ENCODE data around the gene NKAIN2.

NKAIN2 gene

DNA sequence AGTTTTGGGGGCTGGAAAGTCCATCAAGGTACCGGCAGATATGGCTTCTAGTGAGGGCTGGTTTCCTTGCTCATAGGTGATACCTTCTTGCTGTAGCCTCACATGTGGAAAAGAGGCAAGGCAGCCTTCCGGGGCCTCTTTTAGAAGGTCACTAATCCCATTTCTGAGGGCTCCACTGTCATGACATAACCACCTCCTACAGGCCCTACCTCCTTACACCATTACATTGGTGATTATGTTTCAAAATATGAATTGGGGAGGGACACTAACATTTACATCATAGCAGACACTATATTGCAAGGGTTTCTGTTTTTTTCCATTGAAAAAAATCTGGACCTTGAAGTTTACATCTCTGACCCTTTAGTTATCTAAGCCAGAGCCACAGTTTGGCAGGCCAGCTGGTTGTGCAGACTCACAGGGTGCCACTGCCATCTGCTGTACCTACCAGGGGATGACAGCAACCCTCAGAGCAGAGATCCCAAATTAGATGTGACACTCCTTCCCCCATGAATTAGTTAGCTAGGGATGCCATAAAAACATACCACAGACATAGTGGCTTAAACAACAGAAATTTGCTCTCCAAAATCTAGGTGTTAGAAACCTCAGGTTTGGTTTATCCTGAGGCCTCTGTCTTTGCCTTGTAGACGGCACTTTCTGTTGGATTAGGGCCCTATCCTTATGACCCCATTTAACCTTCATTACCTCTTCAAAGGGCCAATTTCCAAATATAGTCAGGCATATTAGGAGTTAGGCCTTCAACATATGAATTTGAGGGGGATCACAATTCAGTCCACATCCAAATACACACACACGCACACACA, 992.2 kb downstream of the NKAIN2 start:
- DNase-seq: no peak

DNA sequence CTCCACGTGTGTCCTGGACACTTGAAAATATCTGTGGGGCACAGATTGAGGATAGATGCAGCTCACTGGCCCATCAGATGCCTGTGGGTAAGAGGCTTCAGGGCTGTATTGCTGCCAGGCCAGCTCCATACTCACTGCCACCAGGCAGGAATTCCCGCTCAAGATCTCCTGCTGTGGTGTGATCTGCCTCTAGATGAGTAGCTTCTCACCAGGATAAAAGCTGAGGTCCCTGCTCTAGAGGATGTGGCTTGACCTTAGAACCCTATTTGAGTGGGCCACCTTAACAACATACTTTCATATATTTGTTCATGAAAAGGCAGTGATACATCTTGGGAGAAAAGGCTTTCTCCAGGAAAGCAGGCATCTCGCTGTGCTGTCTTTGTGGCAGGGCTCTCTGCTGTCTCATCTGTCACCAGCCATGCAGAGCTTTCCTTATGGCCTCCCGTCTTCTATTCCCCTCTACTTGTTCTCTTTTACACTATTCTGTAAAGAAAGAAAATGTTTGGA, 992.9 kb downstream of the NKAIN2 start:
- DNase-seq: no peak

DNA sequence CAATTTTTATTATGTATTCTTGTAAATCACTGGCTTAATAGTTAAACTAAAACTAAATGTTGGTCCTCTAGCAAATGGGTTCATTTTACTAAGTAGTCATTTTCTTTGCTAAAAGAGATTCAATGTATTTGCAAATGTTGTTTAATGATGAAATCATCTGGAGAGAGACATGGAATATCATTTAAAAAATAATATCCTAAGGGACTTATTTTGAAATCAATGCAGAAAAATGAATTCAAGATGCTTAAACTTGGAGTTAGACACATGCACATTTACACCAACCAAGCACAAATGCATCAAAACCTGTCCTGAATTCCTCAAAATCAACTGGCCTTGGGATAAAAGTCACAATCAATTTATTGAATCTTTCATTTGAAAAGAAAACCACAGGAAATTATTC, 993.6 kb downstream of the NKAIN2 start:
- no peak for DNase-seq

DNA sequence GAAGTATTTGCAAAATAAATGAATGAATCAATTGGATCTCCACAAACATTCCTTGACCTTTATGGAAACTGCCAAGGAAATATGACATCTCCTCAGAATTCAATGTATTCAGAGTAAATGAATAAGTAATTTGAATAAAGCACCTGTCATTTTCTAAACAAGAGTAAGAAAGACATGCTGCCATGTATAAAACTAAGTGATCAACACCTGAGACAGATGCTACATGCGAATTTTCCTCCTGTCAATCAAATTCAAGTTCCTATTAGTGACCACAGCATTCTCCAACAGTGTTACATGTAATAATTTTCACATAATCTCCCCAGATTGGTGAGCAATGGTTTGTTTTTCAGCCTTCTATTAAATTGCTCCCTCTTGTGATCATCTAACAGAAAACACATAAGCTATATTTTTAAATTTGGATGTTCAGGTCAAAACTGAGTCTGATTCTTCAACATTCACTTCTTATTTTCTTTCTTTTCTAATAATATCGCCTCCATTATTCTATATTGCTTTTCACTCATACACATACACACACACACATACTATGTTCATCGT, 995.4 kb downstream of the NKAIN2 start:
- DNase-seq: no peak

DNA sequence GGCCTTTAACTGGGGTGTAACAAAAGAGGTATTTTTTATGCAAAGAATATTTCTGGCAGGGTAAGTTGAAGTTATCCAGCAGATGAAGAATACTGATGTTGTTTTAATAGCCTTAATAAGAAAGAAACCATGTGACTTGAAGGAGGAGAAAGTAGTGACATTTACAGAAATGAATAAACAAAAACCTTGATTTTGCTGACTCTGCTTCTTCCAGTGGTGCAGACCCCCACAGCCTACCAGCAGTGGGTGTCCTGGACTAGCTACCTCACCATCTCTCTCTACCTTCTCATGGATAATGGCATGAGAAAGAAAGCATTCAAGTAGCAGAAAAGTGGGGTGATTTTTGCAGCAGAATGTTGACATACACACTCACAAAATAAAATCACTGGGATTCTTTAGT, 996.0 kb downstream of the NKAIN2 start:
- DNase-seq: no peak

DNA sequence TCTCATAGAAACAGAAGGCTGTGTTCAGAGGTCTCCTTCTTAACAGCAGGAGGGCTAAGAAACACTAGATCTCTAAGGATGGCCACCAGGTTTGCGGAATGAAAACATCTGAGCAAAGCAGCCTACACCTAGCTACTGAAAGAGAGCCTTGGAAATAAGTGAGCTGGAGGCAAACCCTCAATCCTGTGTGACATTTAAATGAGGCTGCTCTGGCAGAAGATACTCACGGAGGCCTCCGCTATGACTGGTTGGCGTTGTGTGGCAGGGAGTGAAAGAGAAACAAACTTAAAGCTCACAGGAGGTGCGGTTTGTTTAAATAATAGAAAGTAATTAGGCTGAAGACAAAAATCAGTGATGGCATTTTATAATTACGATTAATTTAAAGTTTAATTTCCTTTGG, 996.6 kb downstream of the NKAIN2 start:
- no peak for DNase-seq

DNA sequence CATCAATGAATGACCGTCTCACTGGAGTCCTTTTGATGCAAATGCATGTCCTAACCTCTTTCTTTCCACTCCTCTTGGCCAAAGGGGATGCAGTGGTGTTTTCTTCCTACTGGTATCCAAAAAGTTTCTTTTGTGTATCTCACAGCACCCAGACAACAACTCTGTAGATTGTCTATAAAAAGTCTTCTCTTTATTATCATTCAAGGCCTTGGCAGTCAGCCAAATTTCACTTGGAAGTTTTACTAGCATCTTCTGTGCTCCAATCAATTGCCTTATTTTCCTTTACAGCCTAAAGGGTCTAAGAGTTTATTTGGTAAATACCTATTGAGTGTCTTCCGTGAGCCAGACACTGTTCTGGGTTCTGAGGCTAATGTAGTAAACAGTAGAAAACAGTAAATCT, 1008.4 kb downstream of the NKAIN2 start:
- DNase-seq: no peak

DNA sequence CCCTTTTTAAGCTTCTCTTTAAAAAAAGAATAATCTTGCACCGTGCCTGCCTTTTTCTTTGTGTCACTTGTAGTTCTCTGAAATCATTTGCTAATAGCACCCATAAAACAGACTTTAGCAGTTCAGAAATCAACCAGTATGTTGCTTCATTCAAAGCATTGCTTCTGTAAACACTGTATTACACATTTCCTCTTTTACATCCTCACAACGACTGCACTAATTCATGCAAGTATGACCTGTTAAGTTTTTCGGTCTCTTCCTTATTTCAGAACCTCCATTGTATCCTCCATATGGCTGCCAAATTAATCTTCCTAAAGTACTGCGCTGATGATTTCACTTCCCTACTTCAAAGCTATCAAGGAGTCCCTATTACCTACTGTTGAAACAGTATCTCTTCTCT, 1015.7 kb downstream of the NKAIN2 start:
- no peak for DNase-seq

DNA sequence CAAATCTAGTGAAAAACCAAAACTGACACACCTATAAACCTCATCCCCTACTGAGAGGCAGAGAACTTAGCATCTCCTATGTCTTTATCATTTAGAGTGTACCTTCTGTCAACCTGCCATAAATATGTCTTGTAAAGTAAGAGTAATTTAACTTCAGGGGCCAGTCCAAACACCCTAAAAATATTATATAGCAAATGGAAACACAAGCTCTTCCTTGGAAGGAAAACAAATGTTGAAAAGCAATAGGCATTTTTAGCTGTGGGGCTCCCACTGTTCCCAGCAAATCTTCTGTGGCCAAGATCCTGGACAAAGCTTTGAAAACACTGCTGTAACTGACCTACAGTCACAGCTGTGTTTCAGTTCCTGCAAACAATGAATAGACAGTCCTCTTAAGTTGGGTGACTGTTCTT, 1018.5 kb downstream of the NKAIN2 start:
- no peak for DNase-seq

DNA sequence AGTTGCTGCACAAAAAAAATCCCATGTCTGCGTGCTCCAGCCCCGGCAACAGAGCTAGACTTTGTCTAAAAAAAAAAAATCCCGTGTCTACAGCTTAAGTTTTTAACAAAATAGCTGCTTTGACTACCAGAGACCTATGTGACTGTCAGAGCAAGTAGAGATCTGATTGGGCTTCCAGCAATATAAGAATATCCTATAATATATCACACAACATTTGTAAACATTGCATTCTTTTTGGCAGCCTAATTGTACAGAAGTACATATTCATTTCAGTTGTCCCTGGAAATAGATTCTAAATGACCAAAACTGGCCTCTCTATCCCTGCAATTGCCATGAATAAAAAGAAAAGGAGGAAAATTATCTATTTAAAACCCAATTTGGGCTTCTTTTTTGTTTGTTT, 1019.1 kb downstream of the NKAIN2 start:
- no peak for DNase-seq

DNA sequence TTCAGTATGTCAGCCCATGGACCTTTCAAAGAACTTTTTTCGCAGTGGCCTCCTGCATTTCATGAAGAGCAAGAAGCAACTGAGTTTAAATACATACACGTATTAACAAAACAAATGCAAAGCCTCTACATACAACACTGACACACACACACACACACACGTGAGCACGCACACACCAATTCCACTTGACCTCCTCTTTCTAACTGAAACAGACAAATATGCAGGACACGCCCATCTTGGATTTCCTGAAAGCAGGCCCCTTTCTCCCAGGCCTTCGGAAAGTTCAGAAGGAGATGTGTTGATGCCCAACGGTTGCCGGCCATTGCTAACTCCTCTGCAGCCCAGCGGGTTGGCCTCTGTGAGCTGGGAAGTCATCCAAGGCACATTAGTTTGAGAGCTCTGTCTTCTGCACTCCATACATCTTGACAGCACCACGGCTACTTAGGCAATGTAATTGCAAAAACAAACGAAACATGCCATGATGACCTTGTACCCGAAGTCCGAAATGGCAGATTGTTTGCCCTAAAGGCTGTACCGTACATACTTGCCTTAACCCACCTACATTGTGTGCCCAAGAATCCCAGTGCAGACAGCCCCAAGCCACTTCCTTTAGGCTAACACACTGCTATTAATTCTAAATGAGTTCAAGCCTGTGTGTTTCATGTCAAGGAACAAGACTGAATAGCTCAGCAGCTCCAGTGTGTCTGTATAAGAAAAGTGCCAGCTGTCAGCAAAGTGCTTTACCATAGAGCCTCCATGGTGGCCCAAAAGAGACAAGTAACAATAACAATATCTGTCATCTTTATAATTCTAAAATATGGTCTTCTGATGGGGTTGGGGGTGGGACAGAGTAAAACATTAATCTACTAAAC, 1019.8 kb downstream of the NKAIN2 start:
- DNase-seq: no peak

DNA sequence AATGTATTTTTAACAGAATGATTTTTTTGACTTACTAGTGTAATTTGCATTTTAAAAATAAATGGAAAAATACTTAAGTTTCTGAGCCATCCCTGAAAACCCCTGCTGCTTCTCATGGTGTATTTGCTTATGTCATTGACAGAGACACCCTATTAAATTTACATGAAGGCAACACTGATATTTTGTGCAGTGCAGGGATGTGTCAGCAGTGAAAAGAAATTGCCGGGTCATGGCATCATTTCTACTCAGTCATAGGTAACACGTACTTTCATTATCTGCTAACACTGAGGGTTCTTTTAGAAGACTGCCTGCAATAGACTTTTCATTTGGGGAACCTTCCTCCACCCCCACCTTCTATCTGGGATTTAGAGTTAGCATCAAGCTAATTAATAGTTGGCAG, 1021.9 kb downstream of the NKAIN2 start:
- no peak for DNase-seq

DNA sequence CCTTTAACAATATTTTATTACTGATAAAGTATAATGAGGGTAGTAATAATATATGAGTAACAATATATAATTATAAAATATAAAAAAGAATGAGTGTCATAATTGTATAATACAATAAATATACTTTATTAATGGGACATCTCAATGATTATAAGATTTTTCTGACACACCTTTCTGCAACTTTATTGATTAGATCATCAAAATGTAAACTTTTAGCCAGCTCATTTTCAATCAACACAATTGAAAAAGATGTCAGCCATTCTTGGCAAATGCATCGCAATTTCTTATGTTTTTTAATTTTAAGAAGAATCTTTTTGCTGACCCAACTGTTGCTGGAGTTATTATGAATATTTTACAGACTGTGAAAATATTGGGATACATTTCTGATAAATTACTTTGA, 1026.2 kb downstream of the NKAIN2 start:
- DNase-seq: no peak

DNA sequence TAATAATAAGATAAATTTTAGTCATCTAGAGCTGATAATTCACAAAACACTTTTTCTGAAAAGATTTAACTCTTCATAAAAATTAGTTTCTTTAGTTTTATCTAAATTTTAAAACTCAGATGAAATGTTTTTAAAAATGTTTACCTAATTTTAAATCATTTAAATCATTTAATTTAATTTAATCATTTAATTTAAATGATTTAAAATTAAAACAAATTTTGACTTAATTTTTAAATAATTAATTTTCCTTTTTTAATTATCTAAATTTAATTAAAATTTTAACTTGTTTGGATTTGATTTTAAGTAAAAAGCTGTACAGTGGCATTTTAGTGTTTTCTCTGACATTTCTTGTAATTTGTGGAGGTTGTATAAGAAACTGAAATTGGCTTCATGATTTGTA, 1026.8 kb downstream of the NKAIN2 start:
- DNase-seq: no peak

DNA sequence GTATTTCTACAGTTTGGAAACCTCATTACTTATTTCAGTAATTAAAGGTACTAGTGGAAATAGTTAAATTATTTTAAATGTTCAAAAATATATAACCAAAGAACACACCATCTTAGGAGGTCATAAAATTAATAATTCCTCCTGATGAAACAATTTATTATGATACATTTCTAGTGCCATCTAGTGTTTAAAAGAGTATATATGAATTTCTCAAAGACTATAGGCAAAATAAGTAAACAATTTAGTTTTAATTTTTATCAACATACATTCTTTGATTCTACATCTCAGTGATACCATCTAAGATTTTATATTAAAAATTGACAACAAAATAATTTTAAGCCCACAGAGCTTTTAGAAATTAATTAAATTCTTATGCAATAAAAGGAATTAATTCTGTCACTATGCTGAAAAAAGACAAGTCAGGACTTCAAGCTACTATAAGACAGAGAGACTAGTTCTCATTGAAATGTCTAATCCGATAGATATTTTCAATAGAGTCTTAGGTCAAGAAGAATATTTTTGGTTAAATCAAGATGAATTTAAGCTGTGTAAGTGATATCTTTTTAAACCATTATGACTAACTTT, 1050.8 kb downstream of the NKAIN2 start:
- no peak for DNase-seq

DNA sequence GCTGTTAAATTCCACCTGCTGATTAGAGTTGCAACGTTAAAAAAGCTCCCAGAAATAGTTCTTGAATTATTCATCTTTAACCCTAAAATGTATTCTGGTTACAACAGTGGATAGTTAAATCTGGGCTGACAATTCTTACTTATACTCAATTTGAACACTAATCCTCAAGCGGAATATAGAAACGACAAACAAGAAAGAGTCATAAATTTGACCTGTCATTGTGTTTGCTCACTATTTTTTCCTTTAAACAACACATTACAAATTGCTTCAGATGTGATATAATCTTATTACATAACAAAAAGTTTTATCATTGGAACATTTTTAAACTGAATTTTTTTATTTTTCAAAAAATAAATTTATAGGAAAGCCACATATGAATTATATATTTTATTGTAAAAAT, 1054.1 kb downstream of the NKAIN2 start:
- DNase-seq: no peak

DNA sequence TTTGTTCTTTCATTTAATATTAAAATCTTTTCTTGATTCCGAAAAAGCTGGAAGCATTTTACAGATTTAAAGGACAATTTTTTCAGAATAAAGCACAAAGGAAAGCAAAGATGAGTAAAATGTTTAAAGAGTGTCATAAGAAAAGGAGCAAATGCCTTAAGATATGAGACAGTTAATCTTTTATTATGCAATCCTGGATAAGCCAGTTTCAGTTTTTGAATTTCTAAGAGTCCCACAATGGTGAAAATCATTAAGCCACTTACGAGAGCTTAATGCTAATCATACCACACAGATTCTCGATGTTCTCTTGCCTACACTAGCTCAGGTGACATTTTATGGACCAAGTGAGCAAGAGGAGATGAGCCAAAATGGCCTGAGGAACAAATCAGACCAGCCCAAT, 1054.9 kb downstream of the NKAIN2 start:
- no peak for DNase-seq

DNA sequence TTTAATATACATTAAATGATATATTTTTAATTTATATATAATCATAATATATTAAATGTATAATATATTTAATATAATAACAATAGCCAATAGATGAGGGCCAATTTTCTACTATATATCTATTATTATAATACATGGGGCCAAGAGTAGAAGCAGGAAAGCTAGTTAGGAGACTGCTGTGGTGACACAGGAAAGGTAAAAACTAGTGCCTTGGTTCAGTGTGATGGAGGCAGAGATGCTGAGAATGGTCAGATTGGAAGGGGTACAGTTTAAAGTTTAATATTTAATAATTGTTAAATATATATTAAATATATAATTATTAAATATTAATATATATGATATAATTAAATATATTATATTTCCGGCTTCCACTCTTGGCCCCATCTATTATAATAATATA, 1055.7 kb downstream of the NKAIN2 start:
- DNase-seq: no peak

DNA sequence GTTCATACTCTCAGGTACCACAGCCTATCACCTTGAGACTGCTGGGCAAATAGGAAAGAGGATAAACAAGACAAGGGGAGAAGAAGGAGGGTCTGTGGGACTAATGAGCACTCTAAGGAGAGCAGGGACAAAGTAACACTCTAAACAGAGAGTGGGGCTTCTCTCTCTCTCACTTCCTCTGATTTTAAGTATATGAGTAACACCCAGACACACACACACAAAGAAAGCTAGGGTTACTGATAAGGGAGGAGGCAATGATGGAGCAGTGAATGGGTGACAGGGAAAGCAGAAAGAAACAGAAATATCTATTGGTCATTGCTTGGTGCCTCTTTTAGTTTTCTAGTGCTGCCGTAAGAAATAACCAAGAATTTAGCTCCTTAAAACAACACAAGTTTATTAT, 1062.4 kb downstream of the NKAIN2 start:
- DNase-seq: no peak

DNA sequence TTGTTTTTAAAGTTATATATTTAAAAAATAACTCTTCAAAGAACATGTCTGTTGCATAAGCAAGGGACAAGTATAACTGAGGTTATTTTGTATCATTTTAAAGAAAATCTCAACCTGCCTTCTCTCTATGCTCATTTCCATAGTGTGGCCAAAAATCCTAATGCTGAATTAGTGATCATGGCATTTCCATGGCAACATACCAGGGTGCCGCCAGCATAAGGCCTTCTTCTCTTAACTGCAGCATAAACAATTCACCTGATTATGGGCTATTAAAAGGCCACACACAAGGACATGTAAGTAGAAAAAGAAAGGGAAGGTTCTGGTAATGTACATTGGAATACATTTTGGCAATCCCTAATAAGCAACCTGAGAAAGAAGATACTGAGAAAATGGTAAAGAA, 1063.5 kb downstream of the NKAIN2 start:
- DNase-seq: no peak

DNA sequence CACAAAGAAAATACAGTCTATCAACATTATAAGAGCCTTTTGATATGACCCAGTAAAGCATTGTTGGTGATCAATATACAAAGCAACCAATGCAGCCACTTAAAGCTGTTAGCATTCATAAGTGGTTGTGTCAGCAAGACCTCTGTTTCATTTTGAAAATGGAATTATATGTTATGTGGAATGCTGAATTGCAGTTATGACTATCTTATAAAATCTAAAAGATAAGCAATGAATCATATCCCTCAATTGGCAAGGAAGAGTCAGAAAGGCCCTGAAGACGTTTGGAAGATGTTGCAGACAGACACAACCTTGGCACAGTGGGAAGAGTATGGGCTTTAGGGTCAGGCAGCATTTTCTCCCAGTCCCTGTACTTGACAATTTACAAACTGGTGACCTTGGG, 1064.8 kb downstream of the NKAIN2 start:
- no peak for DNase-seq

DNA sequence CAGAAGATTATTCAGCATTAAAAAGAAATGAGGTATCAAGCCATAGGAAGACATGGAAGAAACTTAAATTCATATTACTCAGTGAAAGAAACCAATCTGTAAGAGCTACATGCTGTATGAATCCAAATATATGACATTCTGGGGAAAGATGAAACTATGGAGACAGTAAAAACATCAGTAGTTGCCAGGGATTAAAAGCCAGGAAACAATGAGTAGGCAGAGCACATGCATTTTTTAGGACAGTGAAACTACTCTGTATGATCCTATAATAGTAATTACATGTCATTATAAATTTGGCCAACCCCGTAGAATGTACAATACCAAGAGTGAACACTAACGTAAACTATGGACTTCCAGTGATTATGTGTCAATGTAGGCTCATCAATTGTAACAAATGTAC, 1065.8 kb downstream of the NKAIN2 start:
- DNase-seq: no peak

Measured in stimulated activated CD4-positive, alpha-beta T cell treated with anti-CD3 and anti-CD28 coated beads, Interleukin-12 subunit alpha, Interleukin-12 subunit beta, amount 100 ng/mL, for 4 hours (primary cell).